Effector memory CD8-positive, alpha-beta T cell (primary cell): ENCODE data around the gene BRD2.

ENCODE experiments used
- ATAC-seq: fragments of 150-1000 bp; cut with Tn5 transposase; replicated peaks from 2 replicates; pipeline ENCODE4 v1.10.0; 2021; ENCODE audit warnings: mild to moderate bottlenecking, moderate library complexity
- DNase-seq, 3 experiments: peaks; one replicate each; pipeline ENCODE4 v3.0.0; 2021
- H3K27ac Mint-ChIP-seq, 2 donors: one replicate each; pipeline ENCODE4 v1.8.0; 2022; ENCODE audit warnings: mild to moderate bottlenecking in 2 of 2, mixed read lengths in 2 of 2, moderate library complexity in 2 of 2
- H3K27me3 Mint-ChIP-seq, 2 donors: one replicate each; pipeline ENCODE4 v1.8.0; 2022; ENCODE audit warnings: mixed read lengths in 2 of 2
- H3K36me3 Mint-ChIP-seq: one replicate; pipeline ENCODE4 v1.8.0; 2022; ENCODE audit warnings: mild to moderate bottlenecking, moderate library complexity, mixed read lengths; ENCODE audit not compliant: insufficient read depth
- H3K4me1 Mint-ChIP-seq, 2 donors: one replicate each; pipeline ENCODE4 v1.8.0; 2022; ENCODE audit warnings: low read depth in 2 of 2, mixed read lengths in 2 of 2
- H3K4me3 Mint-ChIP-seq, 2 donors: one replicate each; pipeline ENCODE4 v1.8.0; 2022; ENCODE audit warnings: mild to moderate bottlenecking in 2 of 2, mixed read lengths in 2 of 2, moderate library complexity in 2 of 2
- H3K9me3 Mint-ChIP-seq, 2 donors: one replicate each; pipeline ENCODE4 v1.8.0; 2022; ENCODE audit warnings: mixed read lengths in 2 of 2

Gene BRD2

GRCh38 chr6:32982084-32982701, 13.8 kb downstream of the BRD2 start:
- H3K4me1 Mint-ChIP-seq, result peaks cover 29 to 31% of the 10 kb centered on the region in 2 donors
- H3K27ac Mint-ChIP-seq, result peak overlapping the region; percentile 28 to 90
- H3K27me3 Mint-ChIP-seq, result no peaks in the 10 kb centered on the region
- no peak for ATAC-seq
- H3K9me3 Mint-ChIP-seq, result no peaks in the 10 kb centered on the region
- DNase-seq, result no peak
- peaks cover 54% of the 10 kb centered on the region for H3K36me3 Mint-ChIP-seq
- no peak overlapping the region for H3K4me3 Mint-ChIP-seq

DNA sequence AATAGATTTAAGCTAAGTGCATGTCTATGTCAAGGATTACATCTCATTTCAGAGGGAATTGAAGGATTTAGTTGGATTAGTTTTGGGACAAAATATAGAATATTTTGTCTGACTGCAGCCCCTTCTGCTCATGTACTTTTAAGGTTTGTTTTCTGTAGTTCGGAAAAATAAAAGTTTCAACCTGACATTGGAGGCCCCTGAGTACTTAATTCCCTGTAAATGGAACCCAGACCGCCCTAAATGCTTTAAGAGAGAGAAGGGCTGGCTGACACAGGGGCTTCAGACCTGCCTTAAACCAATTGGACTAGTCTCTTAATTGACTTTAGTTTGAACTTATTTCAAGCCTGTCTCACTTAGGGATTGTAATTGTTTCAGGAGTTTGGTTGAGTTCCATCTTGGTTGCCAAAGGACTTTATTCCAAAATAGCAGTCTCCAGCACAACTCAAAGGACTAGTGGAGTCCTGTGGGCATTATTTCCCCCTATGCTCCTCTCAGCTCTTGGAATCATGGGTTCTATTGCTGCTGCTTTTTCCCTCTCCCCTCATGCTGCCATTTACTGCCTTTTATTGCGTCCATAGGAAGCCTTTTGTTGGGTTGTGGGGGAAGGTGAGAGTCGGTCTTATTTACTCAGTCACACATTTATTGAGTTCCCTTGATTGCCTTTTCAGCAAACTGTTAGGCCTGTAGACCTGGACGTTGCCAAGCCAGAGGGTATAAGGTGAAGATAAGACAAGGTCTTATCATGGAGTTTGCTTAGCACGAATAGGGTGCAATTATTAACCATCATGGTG, 14.5 kb downstream of the BRD2 start:
- Mint-ChIP-seq H3K4me3 (no peak overlapping the region), H3K9me3 (no peaks in the 10 kb centered on the region), H3K36me3 (peaks cover 47% of the 10 kb centered on the region), H3K27ac (peak overlapping the region in 1 of 2 donors; percentile 90), H3K4me1 (peaks cover 24 to 25% of the 10 kb centered on the region in 2 donors), H3K27me3 (no peaks in the 10 kb centered on the region)
- DNase-seq, result no peak
- no peak for ATAC-seq

- DNase-seq (no peak), ATAC-seq (no peak)
- Mint-ChIP-seq H3K9me3 (no peaks in the 10 kb centered on the region), H3K4me1 (peaks cover 24 to 25% of the 10 kb centered on the region in 2 donors), H3K27ac (peak overlapping the region; percentile 53 to 90), H3K27me3 (no peaks in the 10 kb centered on the region), H3K36me3 (peaks cover 45% of the 10 kb centered on the region), H3K4me3 (no peak overlapping the region)
Observed at GRCh38 chr6:32983493-32983848, 15.1 kb downstream of the BRD2 start.

DNA sequence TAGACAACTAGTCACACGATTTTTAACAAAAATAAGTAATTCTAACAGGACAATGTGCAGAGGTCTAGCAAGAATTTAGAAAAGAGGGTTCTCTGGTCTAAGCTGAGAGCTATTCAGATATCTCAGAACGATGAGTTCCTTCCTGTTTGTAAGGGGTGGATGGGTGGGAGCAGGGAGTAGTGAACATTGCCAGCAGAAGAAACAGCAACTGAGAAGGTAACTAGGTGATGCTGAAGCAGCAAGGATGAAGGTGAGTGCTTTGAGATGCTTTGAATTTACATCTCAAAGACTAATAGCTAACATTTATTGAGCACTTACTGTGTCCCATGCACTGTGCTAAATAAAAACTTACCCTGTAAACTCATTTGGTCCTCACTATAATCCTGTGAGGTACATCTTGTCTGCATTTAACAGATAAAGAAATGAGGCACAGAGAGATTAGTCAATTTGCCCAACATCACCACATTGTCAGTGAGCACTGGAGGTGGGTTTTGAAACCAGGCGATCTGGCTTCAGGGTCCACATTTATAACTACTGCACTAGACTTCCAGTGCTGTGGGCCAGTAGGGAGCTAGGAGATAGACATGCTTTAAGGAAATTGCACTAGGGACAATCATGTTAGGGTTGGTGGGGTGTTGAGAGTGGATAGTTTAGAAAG, 15.7 kb downstream of the BRD2 start:
- Mint-ChIP-seq H3K27ac (peak overlapping the region; percentile 53 to 90), H3K4me3 (no peak overlapping the region), H3K27me3 (no peaks in the 10 kb centered on the region), H3K4me1 (peaks cover 19 to 22% of the 10 kb centered on the region in 2 donors), H3K36me3 (peaks cover 39% of the 10 kb centered on the region), H3K9me3 (no peaks in the 10 kb centered on the region)
- ATAC-seq (no peak), DNase-seq (no peak)

GRCh38 chr6:32984622-32985389, 16.4 kb downstream of the BRD2 start:
- ATAC-seq (peak; percentile 95), DNase-seq (peak; percentile 88 to 91 (median 91))
- H3K36me3 Mint-ChIP-seq, result peaks cover 32% of the 10 kb centered on the region
- H3K27me3 Mint-ChIP-seq, result no peaks in the 10 kb centered on the region
- H3K9me3 Mint-ChIP-seq, result no peaks in the 10 kb centered on the region
- peak overlapping the region; percentile 3 to 53 for H3K27ac Mint-ChIP-seq
- H3K4me1 Mint-ChIP-seq, result peaks cover 15 to 17% of the 10 kb centered on the region in 2 donors
- no peak overlapping the region for H3K4me3 Mint-ChIP-seq

DNA sequence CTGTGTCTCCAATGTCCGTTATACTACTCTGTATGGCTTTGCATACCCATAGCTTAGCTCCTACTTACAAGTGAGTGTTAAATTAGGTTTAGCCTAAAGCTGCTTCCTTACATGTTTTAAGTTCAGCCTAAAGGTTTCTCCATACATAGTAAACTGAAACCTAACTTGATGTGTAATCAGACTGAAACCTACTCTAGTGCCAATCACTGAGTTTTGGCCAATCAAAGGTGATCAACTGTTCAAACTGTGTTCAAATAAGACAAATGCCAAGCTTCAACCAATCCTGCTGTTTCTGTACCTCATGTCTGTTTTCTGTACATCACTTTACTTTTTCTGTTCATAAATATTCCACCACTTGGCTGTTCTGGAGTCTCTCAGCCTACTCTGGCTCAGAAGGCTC, 21.0 kb downstream of the BRD2 start:
- Mint-ChIP-seq H3K9me3 (no peaks in the 10 kb centered on the region), H3K4me3 (no peak overlapping the region), H3K27me3 (peaks cover 5 to 8% of the 10 kb centered on the region in 2 donors), H3K4me1 (peaks cover 3 to 4% of the 10 kb centered on the region in 2 donors), H3K36me3 (peaks cover 4% of the 10 kb centered on the region), H3K27ac (no peak overlapping the region)
- DNase-seq, result no peak
- no peak for ATAC-seq

DNA sequence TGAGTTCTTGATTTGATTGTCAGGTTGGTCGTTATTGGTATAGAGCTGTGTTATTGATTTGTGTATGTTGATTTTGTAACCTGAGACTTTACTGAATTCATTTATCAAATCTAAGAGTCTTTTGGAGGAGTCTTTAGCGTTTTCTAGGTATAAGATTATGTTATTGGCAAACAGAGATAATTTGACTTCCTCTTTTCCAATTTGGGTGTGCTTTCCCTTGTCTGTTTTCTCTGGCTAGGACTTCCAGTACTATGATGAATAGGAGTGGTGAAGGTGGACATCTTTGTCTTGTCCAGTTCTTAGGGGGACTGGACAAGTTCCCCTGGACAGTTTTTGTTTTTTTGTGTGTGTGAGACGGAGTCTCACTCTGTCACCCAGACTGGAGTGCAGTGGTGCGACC, 23.6 kb downstream of the BRD2 start:
- Mint-ChIP-seq H3K4me1 (no peaks in the 10 kb centered on the region), H3K27ac (no peak overlapping the region), H3K9me3 (no peaks in the 10 kb centered on the region), H3K27me3 (peaks cover 8 to 15% of the 10 kb centered on the region in 2 donors), H3K36me3 (peaks cover 4% of the 10 kb centered on the region), H3K4me3 (no peak overlapping the region)
- DNase-seq, result no peak
- no peak for ATAC-seq

DNA sequence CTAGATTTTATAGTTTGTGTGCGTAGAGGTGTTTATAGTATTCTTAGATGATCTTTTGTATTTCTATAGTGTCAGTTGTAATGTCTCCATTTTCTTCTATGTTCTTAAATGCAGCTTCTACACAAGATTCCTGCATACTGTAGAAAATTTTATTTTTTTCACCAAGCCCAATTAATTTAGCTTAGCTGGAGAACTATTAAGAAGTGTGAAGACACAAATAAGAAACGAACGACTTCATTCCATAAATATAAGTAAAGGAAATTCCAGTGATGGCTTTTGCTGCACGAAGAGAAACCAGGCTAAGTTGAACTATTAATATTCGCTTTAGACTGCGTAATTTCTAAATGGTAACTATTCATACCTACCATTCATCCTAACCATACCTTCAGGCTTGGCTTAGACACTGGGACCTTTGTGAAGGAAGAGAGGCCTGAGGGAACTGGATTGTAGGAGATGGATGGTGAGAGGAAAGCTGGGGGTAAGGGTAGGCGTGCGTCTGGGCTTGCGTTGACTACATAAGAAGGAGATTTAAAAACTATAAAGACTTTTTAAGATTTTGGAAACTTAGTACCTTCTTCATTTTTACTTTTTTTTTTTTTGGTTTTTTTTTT, 25.1 kb downstream of the BRD2 start:
- Mint-ChIP-seq H3K27ac (no peak overlapping the region), H3K36me3 (no peaks in the 10 kb centered on the region), H3K4me3 (no peak overlapping the region), H3K27me3 (peaks cover 13 to 24% of the 10 kb centered on the region in 2 donors), H3K9me3 (no peaks in the 10 kb centered on the region), H3K4me1 (no peaks in the 10 kb centered on the region)
- ATAC-seq, result no peak
- no peak for DNase-seq

DNA sequence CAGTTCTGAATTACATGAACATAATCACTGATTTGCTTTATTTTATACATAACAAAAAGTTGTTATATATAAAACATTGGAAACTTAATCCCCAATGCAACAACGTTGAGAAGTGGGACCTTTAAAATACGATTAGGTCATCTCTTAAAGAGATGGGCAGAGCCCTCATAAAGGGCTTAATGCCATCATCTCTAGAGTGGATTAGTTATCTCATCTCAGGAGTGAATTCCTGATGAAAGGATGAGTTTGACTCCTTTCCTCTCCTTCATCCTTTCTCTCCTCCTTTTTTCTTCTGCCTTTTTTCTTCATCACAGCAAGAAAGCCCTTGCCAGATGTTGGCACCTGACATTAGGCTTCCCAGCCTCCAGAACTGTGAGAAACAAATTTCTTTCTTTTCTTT, 27.1 kb downstream of the BRD2 start:
- Mint-ChIP-seq H3K36me3 (no peaks in the 10 kb centered on the region), H3K4me1 (peaks cover 3 to 5% of the 10 kb centered on the region in 2 donors), H3K4me3 (no peak overlapping the region), H3K27me3 (peaks cover 23 to 37% of the 10 kb centered on the region in 2 donors), H3K9me3 (no peaks in the 10 kb centered on the region), H3K27ac (no peak overlapping the region)
- no peak for DNase-seq
- ATAC-seq, result no peak

DNA sequence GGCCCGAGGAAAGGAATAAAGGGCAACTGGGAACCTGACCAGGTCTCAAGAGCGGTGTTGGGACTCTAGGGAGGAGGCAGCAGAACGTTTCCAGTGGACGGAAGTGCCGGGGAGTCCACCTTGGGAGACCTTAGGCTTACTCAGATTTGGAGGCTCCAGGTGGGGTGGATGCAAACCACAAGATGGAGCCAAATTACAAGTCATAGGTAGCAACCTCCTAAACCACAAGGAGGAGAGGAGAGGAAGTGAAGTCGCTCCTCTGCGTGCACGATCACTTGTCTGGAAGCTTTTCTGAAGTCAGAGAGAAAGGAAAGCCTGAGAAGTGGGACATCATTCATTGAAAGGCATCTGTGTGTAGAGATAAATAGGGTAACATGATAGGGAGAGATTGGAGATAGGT, 31.7 kb downstream of the BRD2 start:
- DNase-seq (no peak), ATAC-seq (peak; percentile 31)
- H3K4me3 Mint-ChIP-seq, result no peak overlapping the region
- no peaks in the 10 kb centered on the region for H3K9me3 Mint-ChIP-seq
- peaks cover 3 to 6% of the 10 kb centered on the region in 2 donors for H3K4me1 Mint-ChIP-seq
- H3K36me3 Mint-ChIP-seq, result no peaks in the 10 kb centered on the region
- H3K27me3 Mint-ChIP-seq, result peaks cover 45 to 47% of the 10 kb centered on the region in 2 donors
- H3K27ac Mint-ChIP-seq, result no peak overlapping the region

GRCh38 chr6:33001685-33002084, 33.3 kb downstream of the BRD2 start:
- Mint-ChIP-seq H3K27me3 (peaks cover 37 to 45% of the 10 kb centered on the region in 2 donors), H3K4me1 (peaks cover 3 to 6% of the 10 kb centered on the region in 2 donors), H3K36me3 (no peaks in the 10 kb centered on the region), H3K9me3 (no peaks in the 10 kb centered on the region), H3K4me3 (no peak overlapping the region), H3K27ac (no peak overlapping the region)
- no peak for ATAC-seq
- no peak for DNase-seq

GRCh38 chr6:33004940-33005339, 36.5 kb downstream of the BRD2 start:
- H3K27me3 Mint-ChIP-seq, result peaks cover 20 to 36% of the 10 kb centered on the region in 2 donors
- no peaks in the 10 kb centered on the region for H3K36me3 Mint-ChIP-seq
- H3K27ac Mint-ChIP-seq, result no peak overlapping the region
- peaks cover 15 to 27% of the 10 kb centered on the region in 2 donors for H3K4me1 Mint-ChIP-seq
- DNase-seq (no peak), ATAC-seq (no peak)
- H3K4me3 Mint-ChIP-seq, result no peak overlapping the region
- H3K9me3 Mint-ChIP-seq, result no peaks in the 10 kb centered on the region
